GM12874 (cell line): Measurements from ENCODE around the gene WNK2.

Experiments used
- TF ChIP-seq, protein P1 (sequence below): IDR thresholded peaks from 2 replicates; pipeline ENCODE4 v1.5.1; 2011; ENCODE audit warnings: low read depth, mild to moderate bottlenecking, control low read depth, low read length, moderate library complexity; ENCODE audit not compliant: insufficient read depth

The WNK2 gene

DNA sequence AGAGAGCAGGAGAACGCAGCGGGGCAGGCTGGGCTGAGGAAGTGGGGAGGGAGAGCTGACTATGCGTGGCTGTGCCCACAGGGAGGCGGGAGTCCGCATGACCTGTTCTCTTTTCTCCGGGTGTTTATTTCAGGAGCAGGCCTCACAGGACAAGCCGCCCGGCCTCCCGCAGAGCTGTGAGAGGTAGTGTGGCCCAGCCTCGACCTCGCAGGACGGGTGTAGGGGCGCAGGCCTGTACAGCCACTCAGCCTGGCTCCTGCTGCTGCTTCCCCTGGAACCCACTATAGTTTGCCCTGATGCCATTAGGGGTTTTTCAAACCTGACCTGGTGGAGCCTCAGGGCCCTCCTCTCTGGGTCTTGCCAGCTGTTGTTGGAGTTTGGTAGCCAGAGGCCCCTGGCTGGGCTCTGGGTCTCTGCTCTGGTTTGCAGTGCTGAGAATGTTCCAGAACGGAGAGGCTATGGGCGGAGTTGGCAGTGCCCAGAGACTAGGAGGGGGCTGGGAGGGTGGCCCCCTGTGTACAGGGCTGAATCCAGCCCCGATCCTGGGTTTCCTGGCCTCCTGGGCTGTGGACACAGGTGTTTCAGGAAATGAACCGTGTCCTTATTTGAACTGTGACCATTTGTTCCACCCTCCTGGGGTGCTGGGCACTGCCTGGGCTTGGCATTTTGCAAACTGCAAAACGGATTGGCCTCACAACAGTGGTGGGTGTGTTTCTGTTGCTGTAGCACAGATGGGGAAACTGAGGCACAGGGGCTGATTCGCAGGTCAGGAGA lies 78.8 kb downstream of the WNK2 start:
- TF ChIP-seq, protein P1, sequence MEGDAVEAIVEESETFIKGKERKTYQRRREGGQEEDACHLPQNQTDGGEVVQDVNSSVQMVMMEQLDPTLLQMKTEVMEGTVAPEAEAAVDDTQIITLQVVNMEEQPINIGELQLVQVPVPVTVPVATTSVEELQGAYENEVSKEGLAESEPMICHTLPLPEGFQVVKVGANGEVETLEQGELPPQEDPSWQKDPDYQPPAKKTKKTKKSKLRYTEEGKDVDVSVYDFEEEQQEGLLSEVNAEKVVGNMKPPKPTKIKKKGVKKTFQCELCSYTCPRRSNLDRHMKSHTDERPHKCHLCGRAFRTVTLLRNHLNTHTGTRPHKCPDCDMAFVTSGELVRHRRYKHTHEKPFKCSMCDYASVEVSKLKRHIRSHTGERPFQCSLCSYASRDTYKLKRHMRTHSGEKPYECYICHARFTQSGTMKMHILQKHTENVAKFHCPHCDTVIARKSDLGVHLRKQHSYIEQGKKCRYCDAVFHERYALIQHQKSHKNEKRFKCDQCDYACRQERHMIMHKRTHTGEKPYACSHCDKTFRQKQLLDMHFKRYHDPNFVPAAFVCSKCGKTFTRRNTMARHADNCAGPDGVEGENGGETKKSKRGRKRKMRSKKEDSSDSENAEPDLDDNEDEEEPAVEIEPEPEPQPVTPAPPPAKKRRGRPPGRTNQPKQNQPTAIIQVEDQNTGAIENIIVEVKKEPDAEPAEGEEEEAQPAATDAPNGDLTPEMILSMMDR, result no peak

DNA sequence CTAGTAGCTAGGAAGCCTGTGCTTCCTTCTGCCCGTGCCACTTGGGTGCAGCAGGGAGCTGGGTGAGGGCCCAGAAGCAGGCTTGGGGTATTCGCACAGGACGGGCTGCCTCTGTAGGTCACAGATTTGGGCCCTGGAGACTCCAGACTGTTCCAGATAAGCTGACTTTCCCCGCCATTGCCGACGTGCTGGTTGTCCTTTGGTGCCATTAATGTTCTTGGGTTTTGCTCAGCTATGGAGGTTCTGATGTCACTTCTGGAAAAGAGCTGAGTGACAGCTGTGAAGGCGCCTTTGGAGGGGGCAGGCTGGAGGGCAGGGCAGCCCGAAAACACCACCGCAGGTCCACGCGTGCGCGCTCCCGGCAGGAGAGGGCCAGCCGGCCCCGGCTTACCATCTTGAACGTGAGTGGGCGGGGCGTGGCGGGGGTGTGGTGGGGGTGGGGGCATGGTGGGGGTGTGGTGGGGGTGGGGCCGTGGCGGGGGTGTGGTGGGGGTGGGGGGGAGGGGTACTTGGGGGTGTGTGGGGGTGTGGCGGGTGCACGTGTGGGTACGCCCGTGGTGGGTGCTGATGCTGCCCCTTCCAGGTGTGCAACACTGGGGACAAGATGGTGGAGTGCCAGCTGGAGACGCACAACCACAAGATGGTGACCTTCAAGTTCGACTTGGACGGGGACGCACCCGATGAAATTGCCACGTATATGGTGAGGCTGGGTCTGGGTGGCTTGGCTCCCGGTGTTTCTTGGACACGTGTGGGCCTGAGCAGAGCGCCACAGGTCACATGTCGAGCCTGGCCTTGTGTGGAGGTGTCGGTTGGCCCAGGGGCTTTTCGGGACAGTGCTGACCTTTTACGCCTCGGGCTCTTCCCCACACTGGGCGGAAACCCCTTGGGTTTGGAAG lies 79.6 kb downstream of the WNK2 start:
- TF ChIP-seq, protein P1, result no peak

DNA sequence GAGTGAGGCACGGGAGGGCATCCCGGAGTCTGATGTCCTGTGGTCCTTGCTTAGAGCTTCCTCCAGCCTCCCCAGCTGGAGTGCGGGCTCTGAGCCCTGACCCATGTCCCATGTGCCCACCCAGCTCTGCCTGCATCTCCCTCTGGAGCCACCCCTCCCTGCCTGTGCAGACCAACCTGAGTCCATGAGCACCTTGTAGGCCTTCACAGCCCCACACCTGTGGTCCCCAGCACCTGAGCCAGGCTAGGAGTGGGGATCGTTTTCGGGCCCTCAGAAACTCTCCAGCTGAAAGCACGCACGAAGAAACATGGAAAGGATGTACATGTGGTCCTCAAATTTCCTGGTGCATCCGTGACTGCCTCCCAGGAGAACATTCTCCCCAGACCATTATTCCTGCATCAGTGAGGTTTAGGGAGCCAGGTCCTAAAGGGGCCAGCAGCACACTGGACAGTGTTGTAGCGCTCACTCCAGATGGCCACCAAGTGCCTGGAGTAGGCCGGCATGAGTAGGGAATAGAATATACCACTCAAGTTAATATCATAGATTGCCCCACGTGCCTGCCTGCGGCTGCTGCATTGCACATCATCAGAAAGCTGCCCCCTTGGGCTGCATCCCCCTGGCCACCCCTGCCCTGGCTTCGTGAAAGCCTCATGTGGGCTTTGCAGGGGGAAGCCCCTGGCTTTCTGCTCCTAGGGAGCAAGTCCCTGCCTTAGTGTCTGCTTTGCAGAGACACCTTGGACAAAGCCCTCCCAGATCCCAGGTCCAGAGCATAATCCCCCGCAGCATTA lies 80.6 kb downstream of the WNK2 start:
- TF ChIP-seq, protein P1, result no peak

DNA sequence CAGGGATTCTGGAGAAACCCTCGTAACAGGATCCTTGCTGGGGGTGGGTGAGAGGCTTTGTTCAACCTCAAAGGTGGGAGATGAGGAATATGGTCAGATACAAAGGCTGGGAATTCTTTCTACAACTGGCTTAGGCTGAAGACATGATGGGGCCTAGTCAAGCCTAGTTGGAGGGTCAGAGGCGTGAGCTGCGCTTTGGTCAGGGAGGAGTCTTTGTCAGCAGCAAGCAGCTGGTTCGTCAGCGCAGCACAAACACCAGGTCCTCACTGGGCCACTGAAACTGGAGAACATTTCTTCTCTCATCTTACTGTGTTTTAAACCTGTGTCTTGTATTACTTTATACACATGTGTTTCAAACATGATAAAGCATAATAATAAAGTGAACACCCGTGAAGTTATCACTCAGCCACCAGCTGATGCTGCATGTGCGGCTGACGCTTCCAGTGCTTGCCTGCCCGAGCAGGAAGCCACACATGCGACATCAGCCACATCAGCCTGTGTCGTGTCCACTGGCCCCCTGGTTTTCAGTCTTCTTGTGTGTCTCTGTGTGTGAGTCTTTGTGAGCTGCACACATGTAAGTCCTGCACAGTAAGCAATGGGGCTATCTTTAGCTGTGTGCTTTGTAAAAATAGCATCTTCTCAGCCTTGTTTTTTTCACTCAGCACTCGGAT lies 81.5 kb downstream of the WNK2 start:
- TF ChIP-seq, protein P1, result no peak

DNA sequence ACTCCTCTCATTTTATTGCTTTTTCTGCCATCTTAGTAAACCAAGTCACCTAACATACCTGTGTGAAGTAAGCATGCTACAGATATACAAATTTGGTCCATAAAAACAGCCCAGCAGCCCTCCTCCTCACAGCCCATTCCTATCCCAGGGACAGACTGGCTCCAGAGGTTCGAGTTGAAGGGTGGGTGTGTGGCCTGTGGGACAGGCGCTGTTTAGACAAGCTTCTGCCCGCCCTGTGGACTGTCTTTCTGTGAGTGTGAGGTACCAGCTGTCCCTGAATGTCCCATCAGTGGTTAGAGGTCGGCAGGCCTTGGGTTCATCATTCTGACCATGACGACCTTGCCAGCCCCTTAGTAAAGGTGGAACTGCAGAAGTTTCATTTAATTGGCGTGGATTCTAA lies 82.0 kb downstream of the WNK2 start:
- TF ChIP-seq, protein P1, result no peak

DNA sequence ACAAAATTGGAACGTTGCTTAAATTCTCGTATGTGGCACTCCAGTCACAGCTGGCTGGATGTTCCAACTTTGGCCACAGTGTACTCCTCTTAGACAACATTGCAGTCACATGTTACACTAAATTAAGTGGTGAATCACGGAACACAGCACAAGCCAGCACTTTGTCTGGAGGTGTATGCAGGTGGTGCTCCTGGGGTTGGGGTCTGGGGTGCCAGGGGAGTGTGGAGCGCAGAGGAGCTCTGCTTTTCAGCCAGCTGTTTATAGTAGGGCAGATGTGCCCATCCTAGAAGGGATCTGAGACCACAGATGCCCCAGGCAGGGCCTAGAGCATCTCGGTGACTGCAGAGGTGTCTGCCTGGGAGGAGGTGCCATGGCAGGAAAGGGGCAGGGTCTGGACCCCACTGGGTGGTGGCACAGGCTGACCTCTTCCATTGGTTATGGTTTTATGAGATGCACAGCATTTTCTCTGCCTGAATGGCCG lies 82.6 kb downstream of the WNK2 start:
- TF ChIP-seq, protein P1, result no peak
